T-helper 9 cell (primary cell): ENCODE data around the gene LRRC58.
"Not testable (repeated sequence)": the region's sequence is repeated elsewhere in the genome, so short reads cannot be mapped to it uniquely, and the experiment has no call there.

Source experiments
- DNase-seq: peaks from one replicate; pipeline ENCODE4 v3.0.0-alpha.2; 2020
- total RNA-seq, 2 donors: gene quantifications; one replicate each; lab custom pipeline; 2026; lab: John Stamatoyannopoulos, UW

Gene LRRC58
- 53.6 to 99.4 reads per million in 2 donors for total RNA-seq

- DNase-seq = peak; percentile 84
Observed at GRCh38 chr3:120348991-120349854, at the start of gene LRRC58. TSS of gene LRRC58 (minus strand) at chr3:120349354. CDS start at chr3:120349243, 111 bp downstream.

GRCh38 chr3:120396469-120396868, 47.3 kb upstream of the LRRC58 start:
- DNase-seq = no peak

GRCh38 chr3:120394347-120394746, 45.2 kb upstream of the LRRC58 start:
- DNase-seq = no peak

GRCh38 chr3:120393761-120394160, 44.6 kb upstream of the LRRC58 start:
- no peak for DNase-seq

GRCh38 chr3:120393243-120393642, 44.1 kb upstream of the LRRC58 start:
- no peak for DNase-seq

- DNase-seq = no peak
Observed at GRCh38 chr3:120382941-120383447, 33.8 kb upstream of the LRRC58 start.

- no peak for DNase-seq
Observed at GRCh38 chr3:120381503-120381902, 32.3 kb upstream of the LRRC58 start.

GRCh38 chr3:120377948-120378347, 28.8 kb upstream of the LRRC58 start:
- DNase-seq = not testable (repeated sequence)

- DNase-seq = no peak
Observed at GRCh38 chr3:120370463-120370862, 21.3 kb upstream of the LRRC58 start.

GRCh38 chr3:120369037-120369467, 19.9 kb upstream of the LRRC58 start:
- DNase-seq = no peak

- DNase-seq = no peak
Observed at GRCh38 chr3:120368172-120368571, 19.0 kb upstream of the LRRC58 start.

GRCh38 chr3:120364821-120365220, 15.7 kb upstream of the LRRC58 start:
- DNase-seq = no peak

GRCh38 chr3:120364101-120364500, 14.9 kb upstream of the LRRC58 start:
- no peak for DNase-seq

GRCh38 chr3:120357807-120358206, 8.7 kb upstream of the LRRC58 start:
- no peak for DNase-seq

GRCh38 chr3:120355486-120355885, 6.3 kb upstream of the LRRC58 start:
- DNase-seq = no peak

GRCh38 chr3:120353463-120353862, 4.3 kb upstream of the LRRC58 start:
- no peak for DNase-seq

- DNase-seq = no peak
Observed at GRCh38 chr3:120352017-120352416, 2.9 kb upstream of the LRRC58 start.

GRCh38 chr3:120350401-120350941, 1.3 kb upstream of the LRRC58 start:
- no peak for DNase-seq

- DNase-seq = no peak
Observed at GRCh38 chr3:120349855-120350125, 636 bp upstream of the LRRC58 start.

- peak; percentile 40 for DNase-seq
Observed at GRCh38 chr3:120348065-120348990, 826 bp downstream of the LRRC58 start.

GRCh38 chr3:120344349-120344748, 4.8 kb downstream of the LRRC58 start:
- DNase-seq = no peak

- DNase-seq = no peak
Observed at GRCh38 chr3:120341658-120342346, 7.4 kb downstream of the LRRC58 start.

GRCh38 chr3:120339362-120339761, 9.8 kb downstream of the LRRC58 start:
- no peak for DNase-seq
